ENCODE measurements around the gene ENKUR.

- TF ChIP-seq CTCF (IDR thresholded peaks at IDR 0.05; ENCODE audit: low read depth, low read length) (no peak), EZH2phosphoT487 (IDR thresholded peaks at IDR 0.05; ENCODE audit: low read depth) (no peak)
Observed at GRCh38 chr10:25014579-25014978, 1.4 kb downstream of the ENKUR start.
